Panc1 (cell line): ENCODE measurements around the gene ID1. TPM values are rescaled to one million over a fixed set of nuclear protein-coding genes. Genes with fewer than 3 reads are reported as not detected.
"Not testable (repeated sequence)": the region's sequence is repeated elsewhere in the genome, so short reads cannot be mapped to it uniquely, and the experiment has no call there.

Experiments used
- ATAC-seq: fragments of 200-7000 bp; cut with Tn5 transposase; 2 replicates; pipeline ENCODE4 v1.9.1; 2020; ENCODE audit warnings: mild to moderate bottlenecking, moderate library complexity
- BruUV-seq: library from RNA; stranded (reverse); fragments of 400-500 nt; replicated peaks from 2 replicates; lab custom pipeline; 2021; lab: Mats Ljungman, UMichigan
- CTCF ChIA-PET: fragments of 300-600 bp; sonication (Branson Sonifier 250); formaldehyde crosslinking; loops from one replicate; lab custom pipeline; 2022; ENCODE audit warnings: antibody characterized with exemption; lab: Charles Lee
- POLR2A ChIA-PET: fragments of 300-600 bp; sonication (Branson Sonifier 250); formaldehyde crosslinking; loops from one replicate; lab custom pipeline; 2022; ENCODE audit warnings: antibody characterized with exemption; lab: Charles Lee
- DNase-seq: peaks from one replicate; pipeline ENCODE4 v3.0.0-alpha.2; 2010; ENCODE audit warnings: low read depth, low spot score
- H3K27ac ChIP-seq: 2 replicates; pipeline ENCODE4 v1.5.1; 2011; ENCODE audit warnings: mild to moderate bottlenecking, low read length, inconsistent platforms
- H3K27me3 ChIP-seq: fragments of 200-500 bp; sonication (Bioruptor generic); 2 replicates; pipeline ENCODE4 v1.6.0; 2014; ENCODE audit warnings: low read length, inconsistent platforms; ENCODE audit not compliant: control insufficient read depth, insufficient read depth
- H3K36me3 ChIP-seq: fragments of 200-500 bp; sonication (Bioruptor generic); 2 replicates; pipeline ENCODE4 v1.5.1; 2014; ENCODE audit warnings: inconsistent platforms, mild to moderate bottlenecking, low read length, moderate library complexity; ENCODE audit not compliant: control insufficient read depth, insufficient read depth
- H3K4me1 ChIP-seq: 2 replicates; pipeline ENCODE4 v1.5.1; 2011; ENCODE audit warnings: inconsistent platforms, mild to moderate bottlenecking, low read length, moderate library complexity; ENCODE audit not compliant: control insufficient read depth, insufficient read depth
- H3K4me3 ChIP-seq, 2 experiments: 2 replicates each; pipeline ENCODE4 v1.5.1; 2011 to 2012; ENCODE audit warnings: low read depth in 2 of 2, low read length in 2 of 2, mild to moderate bottlenecking in 2 of 2, inconsistent platforms in 1 of 2, moderate library complexity in 1 of 2
- H3K9me3 ChIP-seq: fragments of 200-500 bp; sonication (Bioruptor generic); 2 replicates; pipeline ENCODE4 v1.5.1; 2014; ENCODE audit warnings: low read depth, mild to moderate bottlenecking, inconsistent platforms, low read length, moderate library complexity; ENCODE audit not compliant: control insufficient read depth, insufficient read depth
- POLR2AphosphoS5 ChIP-seq: IDR thresholded peaks from 2 replicates; pipeline ENCODE4 v1.6.1; 2012; ENCODE audit warnings: mild to moderate bottlenecking, low read depth, low read length, moderate library complexity
- SIN3A ChIP-seq: IDR thresholded peaks from 2 replicates; pipeline ENCODE4 v1.6.1; 2012; ENCODE audit warnings: low read depth, mild to moderate bottlenecking, low read length, moderate library complexity, borderline replicate concordance; ENCODE audit not compliant: insufficient read depth
- TCF7L2 ChIP-seq: IDR thresholded peaks from 2 replicates; pipeline ENCODE4 v1.6.1; 2011; ENCODE audit warnings: mild to moderate bottlenecking, low read depth, low read length, inconsistent platforms
- in situ Hi-C: cut with HindIII; loops from 2 replicates; pipeline ENCODE4 v1.10.0; 2016; ENCODE audit warnings: low sequenced_read_pairs, low pct_unique_long_range_greater_than_20kb
- intact Hi-C: fragments of 100-400 bp; cut with micrococcal nuclease; formaldehyde crosslinking; loops from one replicate; pipeline ENCODE4 v1.10.0; 2022; ENCODE audit not compliant: unreplicated experiment
- total RNA-seq: library from RNA; stranded (reverse); gene quantifications from one replicate; pipeline ENCODE4 v1.2.1, GENCODE V29; 2021; ENCODE audit not compliant: unreplicated experiment
- TF ChIP-seq, protein P1 (sequence below): fragments of 450-650 bp; IDR thresholded peaks from 2 replicates; pipeline ENCODE4 v1.5.1; 2017; ENCODE audit warnings: mild to moderate bottlenecking
- TF ChIP-seq, protein P2 (sequence below), 2 experiments: IDR thresholded peaks; 2 replicates each; pipeline ENCODE4 v1.6.1; 2011 to 2012; ENCODE audit warnings: low read depth in 2 of 2, control low read depth in 1 of 2, low read length in 1 of 2, mild to moderate bottlenecking in 1 of 2, moderate library complexity in 1 of 2; ENCODE audit not compliant: insufficient read depth in 1 of 2

ID1 gene
- total RNA-seq, 1 experiment from 2014 or later = 152 TPM

DNA sequence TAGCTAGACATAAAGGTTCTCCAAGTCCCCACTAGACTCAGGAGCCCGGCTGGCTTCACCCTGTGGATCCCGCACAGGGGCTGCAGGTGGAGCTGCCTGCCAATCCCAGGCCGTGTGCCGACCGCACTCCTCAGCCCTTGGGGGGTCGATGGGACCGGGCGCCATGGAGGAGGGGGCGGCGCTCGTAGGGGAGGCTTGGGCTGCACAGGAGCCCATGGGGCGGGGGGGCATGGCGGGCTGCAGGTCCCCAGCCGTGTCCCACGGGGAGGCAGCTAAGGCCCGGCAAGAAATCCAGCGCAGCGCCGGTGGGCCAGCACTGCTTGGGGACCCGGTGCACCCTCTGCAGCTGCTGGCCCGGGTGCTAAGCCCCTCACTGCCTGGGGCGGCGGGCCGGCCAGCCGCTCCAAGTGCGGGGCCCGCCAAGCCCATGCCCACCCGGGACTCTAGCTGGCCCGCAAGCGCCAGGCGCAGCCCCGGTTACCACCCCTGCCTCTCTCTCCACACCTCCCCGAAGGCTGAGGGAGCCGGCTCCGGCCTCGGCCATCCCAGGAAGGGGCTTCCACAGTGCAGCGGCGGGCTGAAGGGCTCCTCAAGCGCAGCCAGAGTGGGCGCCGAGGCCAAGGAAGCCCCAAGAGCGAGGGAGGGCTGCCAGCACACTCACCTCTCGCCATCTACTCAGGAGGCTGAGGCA, 26.5 kb upstream of the ID1 start:
- DNase-seq (no peak), ATAC-seq (no peak)
- TF ChIP-seq, protein P1, sequence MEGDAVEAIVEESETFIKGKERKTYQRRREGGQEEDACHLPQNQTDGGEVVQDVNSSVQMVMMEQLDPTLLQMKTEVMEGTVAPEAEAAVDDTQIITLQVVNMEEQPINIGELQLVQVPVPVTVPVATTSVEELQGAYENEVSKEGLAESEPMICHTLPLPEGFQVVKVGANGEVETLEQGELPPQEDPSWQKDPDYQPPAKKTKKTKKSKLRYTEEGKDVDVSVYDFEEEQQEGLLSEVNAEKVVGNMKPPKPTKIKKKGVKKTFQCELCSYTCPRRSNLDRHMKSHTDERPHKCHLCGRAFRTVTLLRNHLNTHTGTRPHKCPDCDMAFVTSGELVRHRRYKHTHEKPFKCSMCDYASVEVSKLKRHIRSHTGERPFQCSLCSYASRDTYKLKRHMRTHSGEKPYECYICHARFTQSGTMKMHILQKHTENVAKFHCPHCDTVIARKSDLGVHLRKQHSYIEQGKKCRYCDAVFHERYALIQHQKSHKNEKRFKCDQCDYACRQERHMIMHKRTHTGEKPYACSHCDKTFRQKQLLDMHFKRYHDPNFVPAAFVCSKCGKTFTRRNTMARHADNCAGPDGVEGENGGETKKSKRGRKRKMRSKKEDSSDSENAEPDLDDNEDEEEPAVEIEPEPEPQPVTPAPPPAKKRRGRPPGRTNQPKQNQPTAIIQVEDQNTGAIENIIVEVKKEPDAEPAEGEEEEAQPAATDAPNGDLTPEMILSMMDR = no peak
- TF ChIP-seq, protein P2, sequence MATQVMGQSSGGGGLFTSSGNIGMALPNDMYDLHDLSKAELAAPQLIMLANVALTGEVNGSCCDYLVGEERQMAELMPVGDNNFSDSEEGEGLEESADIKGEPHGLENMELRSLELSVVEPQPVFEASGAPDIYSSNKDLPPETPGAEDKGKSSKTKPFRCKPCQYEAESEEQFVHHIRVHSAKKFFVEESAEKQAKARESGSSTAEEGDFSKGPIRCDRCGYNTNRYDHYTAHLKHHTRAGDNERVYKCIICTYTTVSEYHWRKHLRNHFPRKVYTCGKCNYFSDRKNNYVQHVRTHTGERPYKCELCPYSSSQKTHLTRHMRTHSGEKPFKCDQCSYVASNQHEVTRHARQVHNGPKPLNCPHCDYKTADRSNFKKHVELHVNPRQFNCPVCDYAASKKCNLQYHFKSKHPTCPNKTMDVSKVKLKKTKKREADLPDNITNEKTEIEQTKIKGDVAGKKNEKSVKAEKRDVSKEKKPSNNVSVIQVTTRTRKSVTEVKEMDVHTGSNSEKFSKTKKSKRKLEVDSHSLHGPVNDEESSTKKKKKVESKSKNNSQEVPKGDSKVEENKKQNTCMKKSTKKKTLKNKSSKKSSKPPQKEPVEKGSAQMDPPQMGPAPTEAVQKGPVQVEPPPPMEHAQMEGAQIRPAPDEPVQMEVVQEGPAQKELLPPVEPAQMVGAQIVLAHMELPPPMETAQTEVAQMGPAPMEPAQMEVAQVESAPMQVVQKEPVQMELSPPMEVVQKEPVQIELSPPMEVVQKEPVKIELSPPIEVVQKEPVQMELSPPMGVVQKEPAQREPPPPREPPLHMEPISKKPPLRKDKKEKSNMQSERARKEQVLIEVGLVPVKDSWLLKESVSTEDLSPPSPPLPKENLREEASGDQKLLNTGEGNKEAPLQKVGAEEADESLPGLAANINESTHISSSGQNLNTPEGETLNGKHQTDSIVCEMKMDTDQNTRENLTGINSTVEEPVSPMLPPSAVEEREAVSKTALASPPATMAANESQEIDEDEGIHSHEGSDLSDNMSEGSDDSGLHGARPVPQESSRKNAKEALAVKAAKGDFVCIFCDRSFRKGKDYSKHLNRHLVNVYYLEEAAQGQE (IDR thresholded peaks at IDR 0.05; ENCODE audit: insufficient read depth in 1 of 2, low read depth in 2 of 2, low read length in 1 of 2) = no peak
- TF ChIP-seq POLR2AphosphoS5 (no peak), SIN3A (no peak), TCF7L2 (no peak)
- intact Hi-C loops (no loop called here), in situ Hi-C loops (no loop called here)
- H3K4me3 ChIP-seq = no peak overlapping the region
- no TSS peak for BruUV-seq
- ChIA-PET CTCF (interaction anchor here (0.7 to 1.9 kb wide), 5 partner anchors 14 to 478 kb away, joined by 3 to 15 read pairs (median 7); partner anchors contain the start of gene ID1), POLR2A (interaction anchor here (2.3 kb wide), 1 partner anchor 27 kb away, joined by 14 read pairs; the partner anchor contains the start of gene ID1)
- H3K9me3 ChIP-seq = no peaks in the 10 kb centered on the region
- no peaks in the 10 kb centered on the region for H3K27me3 ChIP-seq
- peaks cover 10% of the 10 kb centered on the region for H3K4me1 ChIP-seq
- H3K36me3 ChIP-seq = no peaks in the 10 kb centered on the region
- no peak overlapping the region for H3K27ac ChIP-seq

DNA sequence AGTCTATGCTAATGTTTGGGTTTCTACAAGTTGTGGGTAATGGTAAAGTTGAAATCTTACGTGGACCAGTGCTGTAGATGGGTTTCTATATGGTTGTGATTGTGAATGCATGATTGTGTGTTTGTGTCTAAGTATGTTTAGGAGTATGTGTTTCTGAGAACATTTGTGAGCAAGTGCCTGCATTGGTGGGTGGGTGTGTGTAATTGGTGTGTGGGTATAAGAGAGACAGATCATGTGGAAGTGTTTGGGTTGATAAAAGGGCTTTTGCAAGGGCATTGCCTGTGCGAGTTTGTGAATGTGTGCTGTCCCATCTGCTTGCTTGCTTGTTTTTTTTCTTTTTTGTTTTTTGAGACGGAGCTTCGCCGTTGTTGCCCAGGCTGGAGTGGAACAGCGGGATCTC, 25.8 kb upstream of the ID1 start:
- in situ Hi-C loops = no loop called here
- no peak overlapping the region; the same call in 1 of the 2 replicates for H3K27ac ChIP-seq

DNA sequence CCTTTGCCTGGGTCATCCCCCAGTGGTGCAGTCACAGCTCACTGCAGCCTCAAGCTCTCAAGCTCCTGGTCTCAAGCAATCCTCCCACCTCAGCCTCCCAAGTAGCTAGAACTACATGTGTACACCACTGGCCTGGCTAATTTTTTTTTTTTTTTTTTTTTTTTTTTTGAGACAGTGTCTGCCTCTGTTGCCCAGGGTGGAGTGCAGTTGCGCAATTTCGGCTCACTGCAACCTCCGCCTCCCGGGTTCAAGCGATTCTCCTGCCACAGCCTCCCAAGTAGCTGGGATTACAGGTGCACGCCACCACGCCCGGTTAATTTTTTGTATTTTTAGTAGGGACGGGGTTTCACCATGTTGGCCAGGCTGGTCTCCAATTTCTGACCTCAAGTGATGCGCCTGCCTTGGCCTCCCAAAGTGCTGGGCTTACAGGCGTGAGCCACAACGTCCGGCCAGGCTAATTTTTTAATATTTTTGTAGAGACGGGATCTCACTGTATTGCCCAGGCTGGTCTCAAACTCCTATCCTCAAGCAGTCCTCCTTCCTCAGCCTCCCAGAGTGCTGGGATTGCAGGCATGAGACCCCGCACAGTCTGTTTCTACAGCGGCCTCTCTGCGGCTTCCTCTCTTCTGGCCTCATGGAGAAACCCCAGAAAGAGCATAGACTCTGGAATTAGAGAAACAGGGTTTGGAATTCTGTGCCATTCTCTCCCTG, 25.0 kb upstream of the ID1 start:
- in situ Hi-C loops = not testable (repeated sequence)
- POLR2A ChIA-PET = interaction anchor here (0.6 to 0.7 kb wide), 4 partner anchors 10 to 170 kb away, joined by 3 to 12 read pairs (median 6); no protein-coding TSS in a partner anchor

More for the DNA sequence above, 25.8 kb upstream of the ID1 start:
- DNase-seq = no peak
- ATAC-seq = no peak
- H3K9me3 ChIP-seq = no peaks in the 10 kb centered on the region
- H3K36me3 ChIP-seq = no peaks in the 10 kb centered on the region
- intact Hi-C loops = no loop called here
- no peak for TF ChIP-seq TCF7L2
- BruUV-seq = no TSS peak
- POLR2A ChIA-PET = interaction anchor here (0.6 to 2.3 kb wide), 4 partner anchors 13 to 170 kb away, joined by 3 to 14 read pairs (median 6); partner anchors contain the start of gene ID1
- CTCF ChIA-PET = interaction anchor here (1.4 to 1.9 kb wide), 2 partner anchors 14 to 26 kb away, joined by 5 to 8 read pairs; partner anchors contain the start of gene ID1
- no peak overlapping the region for H3K4me3 ChIP-seq
- peaks cover 8% of the 10 kb centered on the region for H3K4me1 ChIP-seq
- H3K27me3 ChIP-seq = no peaks in the 10 kb centered on the region

More for the DNA sequence above, 25.0 kb upstream of the ID1 start:
- CTCF ChIA-PET, ATAC-seq, H3K9me3 ChIP-seq, DNase-seq, H3K27me3 ChIP-seq, H3K27ac ChIP-seq, BruUV-seq, H3K4me3 ChIP-seq, intact Hi-C loops, H3K36me3 ChIP-seq, H3K4me1 ChIP-seq: not testable (repeated sequence)
